CD4-positive, alpha-beta T cell (primary cell): ENCODE data around the gene OR10A3. TPM values are rescaled to one million over a fixed set of nuclear protein-coding genes. Genes with fewer than 3 reads are reported as not detected.

Source experiments
- ATAC-seq: fragments of 200-7000 bp; cut with Tn5 transposase; one replicate; pipeline ENCODE4 v1.10.0; 2022; ENCODE audit warnings: mild to moderate bottlenecking; ENCODE audit not compliant: poor library complexity
- CTCF ChIA-PET: fragments of 350-600 bp; sonication (Branson Sonifier 250); formaldehyde crosslinking; loops from one replicate; lab custom pipeline; 2021; ENCODE audit warnings: antibody characterized with exemption, inconsistent platforms; lab: Charles Lee
- POLR2A ChIA-PET: fragments of 350-600 bp; sonication (Branson Sonifier 250); formaldehyde crosslinking; loops from one replicate; lab custom pipeline; 2021; ENCODE audit warnings: antibody characterized with exemption, inconsistent platforms; lab: Charles Lee
- DNase-seq, 14 experiments: peaks; one replicate each; pipeline ENCODE4 v3.0.0-alpha.2; 2013 to 2020; ENCODE audit warnings: mixed read lengths in 2 of 14
- H3K27ac ChIP-seq, 2 donors: one replicate each; pipeline versions ENCODE4 v1.5.1 to v1.7.0; 2013; ENCODE audit warnings: low read length in 2 of 2, low read depth in 1 of 2, mild to moderate bottlenecking in 1 of 2
- H3K27me3 ChIP-seq, 2 experiments: 1 replicate in 1 of 2; 2 replicates in 1 of 2; pipeline versions ENCODE4 v1.6.1 to v1.7.0; 2013; ENCODE audit warnings: low read length in 2 of 2, control low read depth in 1 of 2, mild to moderate bottlenecking in 1 of 2, moderate library complexity in 1 of 2; ENCODE audit not compliant: insufficient read depth in 2 of 2, control insufficient read depth in 1 of 2
- H3K36me3 ChIP-seq: one replicate; pipeline ENCODE4 v1.6.1; 2013; ENCODE audit warnings: low read length, control low read depth; ENCODE audit not compliant: insufficient read depth
- H3K4me1 ChIP-seq: one replicate; pipeline ENCODE4 v1.6.1; 2013; ENCODE audit warnings: low read length, control low read depth; ENCODE audit not compliant: insufficient read depth
- H3K4me3 ChIP-seq: one replicate; pipeline ENCODE4 v1.5.1; 2013; ENCODE audit warnings: mild to moderate bottlenecking, low read length, moderate library complexity
- H3K9me3 ChIP-seq, 2 experiments: 1 replicate in 1 of 2; 2 replicates in 1 of 2; pipeline versions ENCODE4 v1.6.1 to v1.7.0; 2013; ENCODE audit warnings: low read length in 2 of 2, mild to moderate bottlenecking in 2 of 2, control low read depth in 1 of 2, moderate library complexity in 1 of 2; ENCODE audit not compliant: control insufficient read depth in 1 of 2, insufficient read depth in 1 of 2
- H3K27ac Mint-ChIP-seq: one replicate; pipeline ENCODE4 v1.8.0; 2020; ENCODE audit warnings: mixed read lengths
- H3K27me3 Mint-ChIP-seq: one replicate; pipeline ENCODE4 v1.8.0; 2021; ENCODE audit warnings: mixed read lengths
- H3K36me3 Mint-ChIP-seq: one replicate; pipeline ENCODE4 v1.8.0; 2021; ENCODE audit warnings: low read depth, mixed read lengths
- H3K4me1 Mint-ChIP-seq: one replicate; pipeline ENCODE4 v1.8.0; 2021; ENCODE audit warnings: low read depth, mixed read lengths
- H3K4me3 Mint-ChIP-seq: one replicate; pipeline ENCODE4 v1.8.0; 2020; ENCODE audit warnings: mild to moderate bottlenecking, mixed read lengths
- H3K9me3 Mint-ChIP-seq: one replicate; pipeline ENCODE4 v1.8.0; 2020; ENCODE audit warnings: mixed read lengths
- intact Hi-C, 2 experiments: fragments of 100-400 bp; cut with DNase I in 1 of 2; cut with micrococcal nuclease in 1 of 2; formaldehyde crosslinking; loops; one replicate each; pipeline versions ENCODE4 v1.15.1 to v1.9.0; 2023 to 2025; cut with DNase I, micrococcal nuclease
- total RNA-seq, 174 experiments: library from RNA in 2 of 174; stranded (reverse) in 2 of 174; gene quantifications; one replicate each; pipeline ENCODE4 v1.2.3 and lab custom pipeline; 2021 to 2026
- TF ChIP-seq, protein P1 (sequence below): fragments of 200-600 bp; IDR thresholded peaks from one replicate; pipeline ENCODE4 v1.8.0; 2022; ENCODE audit warnings: antibody characterized with exemption, mild to moderate bottlenecking

OR10A3 gene
- total RNA-seq, 2 experiments from 2014 or later: not detected

DNA sequence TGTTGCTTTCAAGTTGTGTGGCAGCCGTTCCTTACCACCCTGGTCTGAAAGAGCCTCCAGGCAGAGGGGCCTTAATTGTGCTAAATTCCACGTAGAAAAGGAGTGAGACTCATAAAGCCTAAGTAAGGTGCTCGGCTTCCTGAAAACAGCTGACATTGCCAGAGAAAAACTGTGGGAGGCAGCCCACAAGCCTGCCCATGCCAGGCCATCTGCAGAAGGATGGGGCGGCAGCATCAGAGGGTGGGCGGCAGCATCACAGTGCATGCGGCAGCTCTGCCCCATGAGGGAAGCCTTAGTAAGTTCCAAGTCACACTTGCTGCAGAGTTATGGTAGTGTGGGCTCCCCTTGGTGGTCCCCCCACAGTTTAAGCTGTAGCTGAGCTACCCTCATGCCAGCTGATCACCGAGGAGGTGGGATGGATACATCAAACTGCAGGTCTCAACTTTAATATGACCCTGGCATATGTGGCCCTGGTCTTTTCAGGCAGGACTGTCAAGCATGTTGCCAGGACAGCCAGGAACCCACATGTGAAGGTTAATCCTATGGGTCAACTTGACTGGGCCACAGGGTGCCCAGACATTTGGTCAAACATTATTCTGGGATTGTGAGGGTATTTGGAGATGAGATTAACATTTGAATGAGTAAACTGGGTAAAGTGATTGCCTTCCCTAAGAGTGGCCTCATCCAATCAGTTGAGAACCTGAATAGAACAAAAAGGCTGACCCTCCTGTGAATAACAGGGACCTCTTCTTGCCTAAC lies 42.5 kb upstream of the OR10A3 start:
- CTCF ChIA-PET: no interaction called here
- H3K4me3 Mint-ChIP-seq: no peak overlapping the region
- peaks cover 4% of the 10 kb centered on the region for H3K36me3 ChIP-seq
- TF ChIP-seq, protein P1, sequence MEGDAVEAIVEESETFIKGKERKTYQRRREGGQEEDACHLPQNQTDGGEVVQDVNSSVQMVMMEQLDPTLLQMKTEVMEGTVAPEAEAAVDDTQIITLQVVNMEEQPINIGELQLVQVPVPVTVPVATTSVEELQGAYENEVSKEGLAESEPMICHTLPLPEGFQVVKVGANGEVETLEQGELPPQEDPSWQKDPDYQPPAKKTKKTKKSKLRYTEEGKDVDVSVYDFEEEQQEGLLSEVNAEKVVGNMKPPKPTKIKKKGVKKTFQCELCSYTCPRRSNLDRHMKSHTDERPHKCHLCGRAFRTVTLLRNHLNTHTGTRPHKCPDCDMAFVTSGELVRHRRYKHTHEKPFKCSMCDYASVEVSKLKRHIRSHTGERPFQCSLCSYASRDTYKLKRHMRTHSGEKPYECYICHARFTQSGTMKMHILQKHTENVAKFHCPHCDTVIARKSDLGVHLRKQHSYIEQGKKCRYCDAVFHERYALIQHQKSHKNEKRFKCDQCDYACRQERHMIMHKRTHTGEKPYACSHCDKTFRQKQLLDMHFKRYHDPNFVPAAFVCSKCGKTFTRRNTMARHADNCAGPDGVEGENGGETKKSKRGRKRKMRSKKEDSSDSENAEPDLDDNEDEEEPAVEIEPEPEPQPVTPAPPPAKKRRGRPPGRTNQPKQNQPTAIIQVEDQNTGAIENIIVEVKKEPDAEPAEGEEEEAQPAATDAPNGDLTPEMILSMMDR: no peak
- no peaks in the 10 kb centered on the region for H3K27me3 ChIP-seq
- H3K9me3 Mint-ChIP-seq: no peaks in the 10 kb centered on the region
- H3K4me1 Mint-ChIP-seq: peaks cover 24% of the 10 kb centered on the region
- no peak overlapping the region for H3K27ac Mint-ChIP-seq
- POLR2A ChIA-PET: no interaction called here
- H3K4me3 ChIP-seq: no peak overlapping the region
- H3K27ac ChIP-seq: no peak overlapping the region
- DNase-seq: no peak
- H3K9me3 ChIP-seq: no peaks in the 10 kb centered on the region
- peaks cover 25% of the 10 kb centered on the region for H3K4me1 ChIP-seq
- intact Hi-C loops: loop anchor here in 1 of 2 experiments (10.0 kb wide), 2 partner anchors 289 to 889 kb away; no protein-coding TSS in a partner anchor
- ATAC-seq: no peak
- no peaks in the 10 kb centered on the region for H3K27me3 Mint-ChIP-seq
- H3K36me3 Mint-ChIP-seq: peaks cover 9% of the 10 kb centered on the region

DNA sequence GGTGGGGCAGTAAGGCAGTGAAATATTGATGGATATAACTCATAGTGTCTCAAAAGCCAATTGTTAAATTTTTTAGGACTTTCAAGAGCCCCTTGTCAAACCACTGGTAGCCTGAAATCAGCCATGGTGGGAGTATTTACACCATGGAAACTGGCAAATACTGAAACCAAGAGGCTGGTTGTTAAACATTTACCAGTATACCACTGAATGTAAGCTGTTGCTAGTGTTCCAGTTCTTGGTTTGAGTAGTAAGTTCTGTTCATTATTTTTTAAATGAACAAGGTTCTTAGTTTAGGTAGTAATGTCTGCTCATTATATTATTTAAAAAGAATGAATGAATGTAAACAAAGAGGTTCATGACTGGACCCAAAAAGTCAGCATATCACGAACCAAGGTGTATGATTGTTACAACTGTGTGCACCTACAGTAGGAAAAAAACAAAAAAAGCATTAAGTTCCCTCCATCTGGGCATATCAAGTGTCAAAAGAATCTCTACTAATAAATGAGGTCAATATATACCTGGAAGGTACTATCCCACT lies 41.1 kb upstream of the OR10A3 start:
- no peaks in the 10 kb centered on the region for H3K9me3 ChIP-seq
- POLR2A ChIA-PET: no interaction called here
- peaks cover 11% of the 10 kb centered on the region for H3K4me1 ChIP-seq
- Mint-ChIP-seq H3K4me3 (no peak overlapping the region), H3K4me1 (peaks cover 15% of the 10 kb centered on the region), H3K27me3 (no peaks in the 10 kb centered on the region), H3K36me3 (peaks cover 2% of the 10 kb centered on the region), H3K27ac (no peak overlapping the region), H3K9me3 (no peaks in the 10 kb centered on the region)
- TF ChIP-seq, protein P1: no peak
- intact Hi-C loops: loop anchor here in 1 of 2 experiments (10.0 kb wide), 2 partner anchors 288 to 888 kb away; no protein-coding TSS in a partner anchor
- H3K4me3 ChIP-seq: no peak overlapping the region
- ATAC-seq (no peak), DNase-seq (no peak)
- H3K27me3 ChIP-seq: no peaks in the 10 kb centered on the region
- CTCF ChIA-PET: no interaction called here
- H3K36me3 ChIP-seq: no peaks in the 10 kb centered on the region
- H3K27ac ChIP-seq: no peak overlapping the region

DNA sequence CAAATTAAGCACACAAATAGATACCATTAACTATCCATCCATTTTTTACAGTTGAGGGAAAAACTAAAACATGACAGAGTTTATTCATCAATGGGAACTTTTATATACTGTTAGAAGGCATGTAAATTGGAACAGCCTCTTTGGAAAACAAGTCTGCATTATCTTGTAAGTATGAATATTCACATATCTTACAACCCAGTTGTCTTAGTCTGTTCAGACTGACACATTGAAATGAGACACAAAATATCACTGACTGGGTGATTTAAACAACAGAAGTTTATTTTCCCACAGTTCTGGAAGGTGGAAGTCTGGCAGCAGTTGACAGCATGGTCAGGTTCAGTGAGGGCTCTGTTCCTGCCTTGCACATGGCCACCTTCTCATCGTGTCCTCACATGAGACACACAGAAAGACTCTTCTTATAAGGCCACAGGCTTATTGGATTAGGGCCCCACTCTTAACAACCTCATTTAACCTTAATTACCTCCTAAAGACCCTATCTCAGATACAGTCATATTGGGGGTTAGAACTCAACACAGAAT lies 40.2 kb upstream of the OR10A3 start:
- Mint-ChIP-seq H3K4me3 (no peak overlapping the region), H3K36me3 (no peaks in the 10 kb centered on the region), H3K27me3 (no peaks in the 10 kb centered on the region), H3K27ac (no peak overlapping the region), H3K4me1 (peaks cover 10% of the 10 kb centered on the region), H3K9me3 (no peaks in the 10 kb centered on the region)
- intact Hi-C loops: loop anchor here in 1 of 2 experiments (10.0 kb wide), 2 partner anchors 287 to 887 kb away; no protein-coding TSS in a partner anchor
- peaks cover 9% of the 10 kb centered on the region for H3K4me1 ChIP-seq
- H3K4me3 ChIP-seq: no peak overlapping the region
- no peak for DNase-seq
- no peaks in the 10 kb centered on the region for H3K9me3 ChIP-seq
- ChIA-PET CTCF (no interaction called here), POLR2A (no interaction called here)
- TF ChIP-seq, protein P1: no peak
- H3K36me3 ChIP-seq: no peaks in the 10 kb centered on the region
- no peak for ATAC-seq
- no peaks in the 10 kb centered on the region for H3K27me3 ChIP-seq
- H3K27ac ChIP-seq: no peak overlapping the region
